NB4 (cell line): ENCODE results near the gene LYRM2.

Experiments
- DNase-seq: peaks from one replicate; pipeline ENCODE4 v3.0.0; 2010; ENCODE audit warnings: low read depth
- H3K4me3 ChIP-seq: one replicate; pipeline ENCODE4 v1.5.1; 2011; ENCODE audit warnings: mild to moderate bottlenecking, low read depth, low read length, moderate library complexity
- MYC ChIP-seq: IDR thresholded peaks from 2 replicates; pipeline ENCODE4 v1.6.1; 2011; ENCODE audit warnings: low read depth, low read length
- POLR2A ChIP-seq: IDR thresholded peaks from 2 replicates; pipeline ENCODE4 v1.6.1; 2011; ENCODE audit warnings: mild to moderate bottlenecking; ENCODE audit not compliant: insufficient read length; ENCODE audit errors: extremely low read depth
- TF ChIP-seq, protein P1 (sequence below): IDR thresholded peaks from one replicate; pipeline ENCODE4 v1.5.1; 2012; ENCODE audit warnings: low read depth, low read length
- TF ChIP-seq, protein P2 (sequence below): IDR thresholded peaks from 2 replicates; pipeline ENCODE4 v1.6.1; 2011; ENCODE audit warnings: low read depth, low read length

LYRM2 gene

GRCh38 chr6:89542081-89542857 is 96.3 kb downstream of the LYRM2 start:
- DNase-seq = no peak
- TF ChIP-seq POLR2A (no peak), MYC (no peak)
- TF ChIP-seq, protein P1, sequence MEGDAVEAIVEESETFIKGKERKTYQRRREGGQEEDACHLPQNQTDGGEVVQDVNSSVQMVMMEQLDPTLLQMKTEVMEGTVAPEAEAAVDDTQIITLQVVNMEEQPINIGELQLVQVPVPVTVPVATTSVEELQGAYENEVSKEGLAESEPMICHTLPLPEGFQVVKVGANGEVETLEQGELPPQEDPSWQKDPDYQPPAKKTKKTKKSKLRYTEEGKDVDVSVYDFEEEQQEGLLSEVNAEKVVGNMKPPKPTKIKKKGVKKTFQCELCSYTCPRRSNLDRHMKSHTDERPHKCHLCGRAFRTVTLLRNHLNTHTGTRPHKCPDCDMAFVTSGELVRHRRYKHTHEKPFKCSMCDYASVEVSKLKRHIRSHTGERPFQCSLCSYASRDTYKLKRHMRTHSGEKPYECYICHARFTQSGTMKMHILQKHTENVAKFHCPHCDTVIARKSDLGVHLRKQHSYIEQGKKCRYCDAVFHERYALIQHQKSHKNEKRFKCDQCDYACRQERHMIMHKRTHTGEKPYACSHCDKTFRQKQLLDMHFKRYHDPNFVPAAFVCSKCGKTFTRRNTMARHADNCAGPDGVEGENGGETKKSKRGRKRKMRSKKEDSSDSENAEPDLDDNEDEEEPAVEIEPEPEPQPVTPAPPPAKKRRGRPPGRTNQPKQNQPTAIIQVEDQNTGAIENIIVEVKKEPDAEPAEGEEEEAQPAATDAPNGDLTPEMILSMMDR = no peak
- TF ChIP-seq, protein P2, sequence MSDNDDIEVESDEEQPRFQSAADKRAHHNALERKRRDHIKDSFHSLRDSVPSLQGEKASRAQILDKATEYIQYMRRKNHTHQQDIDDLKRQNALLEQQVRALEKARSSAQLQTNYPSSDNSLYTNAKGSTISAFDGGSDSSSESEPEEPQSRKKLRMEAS = no peak

DNA sequence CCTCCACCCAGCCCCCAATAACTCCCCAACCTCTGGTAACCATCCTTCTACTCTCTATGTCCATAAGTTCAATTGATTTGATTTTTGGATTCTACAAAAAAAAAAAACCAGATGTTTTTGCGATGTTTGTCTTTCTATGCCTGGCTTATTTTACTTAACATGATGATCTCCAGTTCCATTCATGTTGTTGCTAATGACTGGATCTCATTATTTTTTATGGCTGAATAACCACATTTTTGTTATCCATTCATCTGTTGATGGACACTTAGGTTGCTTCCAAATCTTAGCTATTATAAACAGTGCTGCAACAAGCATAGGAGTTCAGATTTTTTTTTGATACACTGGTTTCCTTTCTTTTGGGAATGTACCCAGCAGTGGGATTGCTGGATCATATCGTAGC is 98.8 kb downstream of the LYRM2 start:
- TF ChIP-seq POLR2A (no peak), MYC (no peak)
- TF ChIP-seq, protein P1 = no peak
- TF ChIP-seq, protein P2 = no peak
- H3K4me3 ChIP-seq = no peak overlapping the region
- DNase-seq = no peak

More at GRCh38 chr6:89542081-89542857, 96.3 kb downstream of the LYRM2 start:
- H3K4me3 ChIP-seq = no peak overlapping the region

GRCh38 chr6:89536231-89536630 is 102.3 kb downstream of the LYRM2 start:
- TF ChIP-seq, protein P2 = no peak
- TF ChIP-seq MYC (no peak), POLR2A (no peak)
- TF ChIP-seq, protein P1 = no peak
- H3K4me3 ChIP-seq = no peak overlapping the region
- no peak for DNase-seq

- no peak overlapping the region for H3K4me3 ChIP-seq
- no peak for DNase-seq
- TF ChIP-seq, protein P1 = no peak
- TF ChIP-seq, protein P2 = no peak
- no peak for TF ChIP-seq POLR2A
- TF ChIP-seq MYC = no peak
Observed at GRCh38 chr6:89530982-89531381, 107.6 kb downstream of the LYRM2 start.

GRCh38 chr6:89528866-89529265 is 109.7 kb downstream of the LYRM2 start:
- no peak for DNase-seq
- H3K4me3 ChIP-seq = no peak overlapping the region
- TF ChIP-seq POLR2A (no peak), MYC (no peak)
- TF ChIP-seq, protein P1 = no peak
- TF ChIP-seq, protein P2 = no peak

DNA sequence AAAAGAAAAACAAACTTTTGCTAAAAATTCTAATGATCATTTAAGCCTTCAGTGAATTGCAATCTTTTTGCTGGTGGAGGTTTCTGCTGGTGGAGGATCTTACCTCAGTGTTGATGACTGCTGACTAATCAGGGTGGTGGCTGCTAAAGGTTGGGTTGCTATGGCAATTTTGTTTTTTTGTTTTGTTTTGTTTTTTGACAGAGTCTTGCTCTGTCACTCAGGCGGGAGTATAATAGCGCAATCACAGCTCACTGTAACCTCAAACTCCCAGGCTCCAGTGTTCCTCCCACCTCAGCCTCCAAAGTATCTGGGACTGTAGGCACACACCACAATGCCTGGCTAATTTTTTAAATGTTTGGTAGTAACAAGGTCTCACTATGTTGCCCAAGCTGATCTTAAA is 110.9 kb downstream of the LYRM2 start:
- no peak overlapping the region for H3K4me3 ChIP-seq
- DNase-seq = no peak
- TF ChIP-seq MYC = no peak
